Measurements from ENCODE around the gene CDC25A.

Gene CDC25A

GRCh38 chr3:48225587-48225986, 37.4 kb upstream of the CDC25A start:
- no peak overlapping the region for H3K4me3 ChIP-seq (ENCODE audit: low read depth, low read length)
- ChIA-PET CTCF (interaction anchor here (1.3 to 1.9 kb wide), 4 partner anchors 9 to 214 kb away, joined by 3 to 8 read pairs (median 5); no protein-coding TSS in a partner anchor), POLR2A (no interaction called here)
- DNase-seq (ENCODE audit: low read depth, low spot score) = no peak
- no peak for TF ChIP-seq CTCF (IDR thresholded peaks at IDR 0.05; ENCODE audit: insufficient read depth, low read length, missing control alignments)

GRCh38 chr3:48222616-48223513, 34.6 kb upstream of the CDC25A start, which contains the start of gene CAMP:
CAMP (plus strand) TSS chr3:48223495; CDS start chr3:48223512, 17 bp downstream.
- CTCF ChIA-PET = interaction anchor here (1.1 to 1.6 kb wide), 2 partner anchors 28 to 214 kb away, joined by 3 to 6 read pairs; no protein-coding TSS in a partner anchor
- TF ChIP-seq CTCF (IDR thresholded peaks at IDR 0.05; ENCODE audit: insufficient read depth, low read length, missing control alignments) = no peak
- POLR2A ChIA-PET = no interaction called here
- DNase-seq (ENCODE audit: low read depth, low spot score) = no peak
- H3K4me3 ChIP-seq (ENCODE audit: low read depth, low read length) = no peak within 1 kb of the TSS

GRCh38 chr3:48220746-48221145, 32.5 kb upstream of the CDC25A start:
- POLR2A ChIA-PET = no interaction called here
- no peak for DNase-seq (ENCODE audit: low read depth, low spot score)
- CTCF ChIA-PET = interaction anchor here (0.9 kb wide), 1 partner anchor 17 kb away, joined by 3 read pairs; no protein-coding TSS in a partner anchor

GRCh38 chr3:48219543-48219942, 31.3 kb upstream of the CDC25A start:
- DNase-seq (ENCODE audit: low read depth, low spot score) = no peak
- no peak for TF ChIP-seq CTCF (IDR thresholded peaks at IDR 0.05; ENCODE audit: insufficient read depth, low read length, missing control alignments)
- H3K4me3 ChIP-seq (ENCODE audit: low read depth, low read length) = no peak overlapping the region
- POLR2A ChIA-PET = no interaction called here
- CTCF ChIA-PET = interaction anchor here (1.3 kb wide), 1 partner anchor 25 kb away, joined by 4 read pairs; no protein-coding TSS in a partner anchor

More at GRCh38 chr3:48220746-48221145, 32.5 kb upstream of the CDC25A start:
- no peak for TF ChIP-seq CTCF (IDR thresholded peaks at IDR 0.05; ENCODE audit: insufficient read depth, low read length, missing control alignments)
- no peak overlapping the region for H3K4me3 ChIP-seq (ENCODE audit: low read depth, low read length)

- ChIA-PET CTCF (no interaction called here), POLR2A (no interaction called here)
- no peak for TF ChIP-seq CTCF (IDR thresholded peaks at IDR 0.05; ENCODE audit: insufficient read depth, low read length, missing control alignments)
- H3K4me3 ChIP-seq (ENCODE audit: low read depth, low read length) = no peak overlapping the region
- no peak for DNase-seq (ENCODE audit: low read depth, low spot score)
Measured at GRCh38 chr3:48218537-48218936, 30.3 kb upstream of the CDC25A start.

GRCh38 chr3:48217449-48217848, 29.2 kb upstream of the CDC25A start:
- no peak for TF ChIP-seq CTCF (IDR thresholded peaks at IDR 0.05; ENCODE audit: insufficient read depth, low read length, missing control alignments)
- H3K4me3 ChIP-seq (ENCODE audit: low read depth, low read length) = no peak overlapping the region
- no peak for DNase-seq (ENCODE audit: low read depth, low spot score)
- ChIA-PET CTCF (interaction anchor here (1.0 to 1.1 kb wide), 2 partner anchors 13 to 23 kb away, joined by 3 read pairs; no protein-coding TSS in a partner anchor), POLR2A (no interaction called here)
